Stimulated activated CD4-positive, alpha-beta T cell treated with anti-CD3 and anti-CD28 coated beads, Interleukin-15, amount 100 ng/mL, for 48 hours (primary cell): ENCODE measurements around the gene ADAMTS16.

Source experiments
- DNase-seq, 2 donors: peaks; one replicate each; pipeline ENCODE4 v3.0.0-alpha.2; 2020; ENCODE audit warnings: low read depth in 2 of 2

Gene ADAMTS16

DNA sequence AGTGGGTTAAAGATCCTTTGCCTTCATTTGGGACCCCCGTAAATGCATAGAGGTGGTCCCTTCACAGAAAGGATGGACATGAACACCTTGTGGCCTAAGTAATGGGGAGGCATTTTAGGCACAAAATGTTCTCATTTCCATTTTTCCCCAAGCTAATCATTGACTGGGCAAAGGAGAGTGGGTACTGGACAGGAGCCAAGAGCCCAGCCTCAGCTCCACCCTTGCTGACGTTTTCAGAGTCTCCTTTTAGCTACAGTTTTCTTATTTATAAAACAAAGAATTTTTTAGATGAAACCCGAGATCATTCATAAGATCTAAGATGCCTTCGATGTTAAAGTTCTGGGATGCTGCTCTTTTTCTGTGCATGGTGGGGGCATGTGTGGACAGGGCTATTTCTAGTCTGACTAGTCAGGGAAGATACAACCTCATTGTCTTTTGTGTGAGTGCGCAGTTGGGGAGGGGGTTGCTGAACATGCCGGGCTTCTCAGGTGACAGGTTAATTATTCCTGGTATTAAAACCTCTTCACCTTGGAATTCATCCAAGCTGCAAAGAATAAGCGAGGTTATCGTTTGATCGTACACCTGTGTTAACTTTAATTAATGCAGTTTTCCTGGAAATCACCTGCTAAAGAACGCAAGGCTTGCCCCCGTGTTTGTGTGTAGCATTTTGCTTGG, 48.4 kb downstream of the ADAMTS16 start:
- DNase-seq = no peak

DNA sequence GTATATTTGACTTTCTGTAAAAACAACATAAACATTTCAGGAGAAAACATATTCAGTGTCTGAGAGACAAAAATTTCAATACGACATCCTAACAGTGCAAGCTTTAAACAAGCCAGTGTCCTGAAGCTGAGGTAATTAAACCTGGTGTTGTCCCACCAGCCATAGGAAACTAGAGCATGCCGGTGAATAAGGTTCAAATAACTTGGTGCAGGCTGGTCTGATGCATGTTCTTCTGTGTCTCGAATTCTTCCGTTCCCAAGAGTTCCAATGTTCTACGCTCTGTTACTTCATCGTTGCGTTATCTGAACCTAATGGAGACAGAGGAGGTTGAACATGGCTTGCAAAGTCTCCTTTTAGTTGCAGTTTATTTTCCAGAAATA, 48.9 kb downstream of the ADAMTS16 start:
- DNase-seq = no peak

DNA sequence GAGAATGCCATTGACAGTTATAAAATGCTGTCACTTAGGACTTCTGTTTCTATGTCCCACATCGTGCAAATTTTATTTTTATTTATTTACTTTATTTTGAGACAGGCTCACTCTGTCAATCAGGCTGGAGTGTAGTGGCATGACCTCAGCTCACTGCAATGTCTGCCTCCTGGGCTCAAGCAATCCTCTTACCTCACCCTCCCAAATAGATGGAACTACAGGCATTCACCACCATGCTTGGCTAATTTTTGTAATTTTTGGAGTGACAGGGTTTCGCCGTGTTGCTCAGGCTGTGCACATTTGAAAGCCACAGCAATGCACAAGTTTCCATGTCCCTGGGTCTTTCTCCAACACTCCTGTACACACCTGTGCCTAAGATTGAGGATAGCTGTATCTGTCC, 51.8 kb downstream of the ADAMTS16 start:
- DNase-seq = no peak

DNA sequence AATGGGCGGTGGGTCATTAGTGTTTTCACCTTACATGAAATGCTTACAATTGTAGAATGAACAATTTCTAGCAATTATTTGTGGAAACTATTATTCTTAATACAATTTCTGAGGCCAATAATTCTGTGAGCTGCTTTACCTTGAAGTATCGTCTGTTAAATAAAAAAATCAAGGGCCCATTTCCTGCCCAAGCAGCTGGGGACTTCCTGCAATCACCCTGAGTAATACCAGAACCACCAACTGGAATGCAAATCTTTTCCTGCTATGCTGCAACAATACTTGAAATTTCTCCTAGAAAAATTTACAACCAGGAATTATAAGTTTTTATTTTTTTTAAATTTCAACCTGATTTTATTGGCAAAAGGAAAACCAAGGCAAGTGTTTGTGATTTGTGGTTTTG, 52.6 kb downstream of the ADAMTS16 start:
- DNase-seq = no peak

DNA sequence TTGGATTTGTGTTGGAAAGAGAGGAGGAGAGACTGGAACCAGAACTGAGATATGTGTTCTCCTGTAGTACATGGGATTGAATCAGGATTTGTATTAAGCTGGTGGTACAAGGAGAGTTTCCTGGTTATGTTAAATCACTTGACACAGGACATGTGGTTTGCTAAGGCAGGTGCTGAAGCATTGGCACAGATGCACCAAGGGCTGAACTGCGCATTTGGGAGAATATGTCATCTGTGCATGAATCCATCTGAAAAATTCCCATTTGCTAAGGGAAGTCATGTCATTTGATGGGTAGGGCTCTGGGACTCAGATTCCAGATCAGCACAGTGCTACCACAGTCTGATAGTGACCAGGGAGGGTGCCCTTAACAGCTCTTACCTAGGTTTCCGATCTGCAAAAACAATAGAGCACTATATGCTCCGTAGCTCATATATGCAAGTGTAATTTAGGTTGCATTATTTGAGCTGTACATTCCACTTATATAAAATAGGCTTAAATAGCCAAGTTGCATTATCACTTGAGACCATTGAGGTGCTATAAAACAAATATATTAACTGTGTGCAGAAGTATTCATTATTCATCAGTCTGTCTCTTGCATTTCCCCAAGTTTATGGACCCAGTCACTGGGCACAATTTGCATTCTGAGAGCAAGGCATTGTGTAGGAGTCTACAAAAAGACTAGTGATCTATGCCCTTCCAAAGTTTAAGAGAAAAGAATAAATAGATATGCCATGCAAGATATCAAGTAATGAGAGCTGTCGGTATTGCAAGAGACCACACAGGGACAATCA, 55.2 kb downstream of the ADAMTS16 start:
- no peak for DNase-seq

DNA sequence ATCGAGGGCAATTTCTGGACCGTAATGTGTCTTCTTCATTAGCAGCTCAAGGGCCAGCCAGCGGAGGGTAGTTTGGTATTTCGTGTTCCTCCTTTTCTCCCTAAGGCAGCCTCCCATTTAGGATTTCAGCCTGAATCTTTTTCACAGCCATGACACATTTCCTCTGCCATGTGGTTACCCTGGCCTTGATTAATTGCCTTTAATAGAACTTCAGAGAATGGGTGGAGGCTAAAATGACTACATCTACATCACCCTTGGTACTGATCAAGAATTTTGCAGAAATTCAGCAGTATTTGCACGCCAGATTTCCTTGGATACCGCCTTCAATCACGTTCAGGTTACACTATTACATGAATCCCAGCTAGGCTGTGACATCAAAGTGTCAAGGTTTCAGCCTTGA, 58.0 kb downstream of the ADAMTS16 start:
- no peak for DNase-seq

DNA sequence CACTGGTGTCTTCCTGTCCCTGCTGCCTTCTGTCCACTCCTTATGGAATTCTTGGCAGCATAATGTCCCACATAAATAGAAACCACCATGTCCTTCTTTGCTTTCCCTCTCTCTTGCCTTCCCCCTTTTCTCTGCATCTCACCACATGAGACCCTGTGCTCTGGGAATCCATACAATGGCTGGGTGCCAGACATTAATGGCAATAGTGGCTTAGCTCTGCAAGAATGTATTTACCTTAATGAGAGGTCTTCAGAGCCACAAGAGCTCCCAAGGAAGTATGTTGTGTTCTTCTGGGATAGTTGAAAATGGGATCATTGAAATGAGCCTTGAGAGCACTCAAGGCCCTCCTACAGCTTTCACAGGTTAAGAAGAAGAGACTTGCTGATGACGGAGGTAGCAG, 58.7 kb downstream of the ADAMTS16 start:
- DNase-seq = no peak

DNA sequence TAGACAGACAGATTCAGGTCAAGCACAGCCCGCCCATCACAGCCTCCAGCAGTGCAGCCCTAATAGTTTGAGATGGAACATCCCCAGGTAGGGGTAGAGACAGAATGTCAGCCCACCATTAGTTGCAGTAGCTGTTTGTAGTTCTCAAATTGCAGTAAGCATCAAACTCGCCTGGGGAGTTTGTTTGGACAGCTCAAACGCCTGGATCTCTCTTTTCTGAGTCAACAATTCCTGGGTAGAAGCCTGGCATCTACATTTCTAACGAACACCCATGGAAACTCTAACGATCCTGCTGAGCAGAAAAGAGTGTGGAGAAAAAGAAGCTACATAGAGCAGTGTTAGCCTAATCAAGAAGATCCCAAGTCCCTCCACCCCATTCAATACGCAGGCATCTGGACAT, 59.4 kb downstream of the ADAMTS16 start:
- DNase-seq = no peak

DNA sequence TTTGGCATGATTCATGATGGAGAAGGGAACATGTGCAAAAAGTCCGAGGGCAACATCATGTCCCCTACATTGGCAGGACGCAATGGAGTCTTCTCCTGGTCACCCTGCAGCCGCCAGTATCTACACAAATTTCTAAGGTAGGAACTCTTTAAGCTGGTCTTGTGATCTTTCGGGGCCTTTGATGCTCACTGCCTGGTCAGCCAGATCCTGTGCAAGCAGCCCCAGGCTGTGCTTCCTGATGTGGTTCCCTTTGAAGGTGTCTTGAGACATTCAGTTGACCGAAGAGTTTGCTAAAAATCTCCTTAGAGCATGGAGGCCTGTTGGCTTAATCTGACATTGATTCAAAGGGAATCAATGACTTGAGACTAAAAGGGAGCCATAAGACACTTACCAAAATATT, 60.0 kb downstream of the ADAMTS16 start:
- no peak for DNase-seq

DNA sequence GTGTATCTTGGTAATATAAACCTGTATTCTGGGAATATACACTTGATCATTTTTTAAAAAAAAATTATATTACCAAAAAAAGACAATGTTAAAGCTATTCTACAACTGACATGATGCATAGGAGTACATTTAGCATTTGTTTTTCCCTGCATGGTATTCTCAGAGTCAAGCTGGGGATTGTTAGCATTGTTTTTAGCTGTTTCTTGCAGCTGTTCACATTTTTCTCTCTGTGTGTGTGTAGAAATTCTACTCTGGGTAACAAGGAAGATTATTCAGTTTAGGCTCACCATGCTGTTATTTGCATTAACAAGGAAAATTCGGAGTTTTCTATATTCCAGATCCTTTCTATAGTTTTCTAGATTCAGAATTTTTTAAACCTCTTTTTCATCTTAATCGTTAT, 62.2 kb downstream of the ADAMTS16 start:
- no peak for DNase-seq

DNA sequence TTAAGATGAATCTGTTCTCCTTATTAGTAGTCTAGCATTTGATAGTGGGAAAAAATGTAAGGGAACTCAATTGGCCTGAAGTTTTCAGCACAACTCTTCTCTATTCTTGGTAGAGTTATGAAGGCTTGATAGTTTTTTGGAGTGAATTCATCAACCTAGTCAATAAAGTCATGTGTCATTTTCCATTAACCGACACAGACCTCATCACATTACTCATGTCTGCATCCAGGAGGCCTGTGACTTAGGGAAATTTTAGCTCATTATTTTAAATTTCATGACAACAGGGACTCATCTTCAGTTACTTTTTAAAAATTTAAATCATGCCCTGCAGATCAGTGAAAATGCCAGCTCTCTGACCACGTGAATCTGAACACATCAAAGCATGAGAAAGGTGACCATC, 63.3 kb downstream of the ADAMTS16 start:
- no peak for DNase-seq

DNA sequence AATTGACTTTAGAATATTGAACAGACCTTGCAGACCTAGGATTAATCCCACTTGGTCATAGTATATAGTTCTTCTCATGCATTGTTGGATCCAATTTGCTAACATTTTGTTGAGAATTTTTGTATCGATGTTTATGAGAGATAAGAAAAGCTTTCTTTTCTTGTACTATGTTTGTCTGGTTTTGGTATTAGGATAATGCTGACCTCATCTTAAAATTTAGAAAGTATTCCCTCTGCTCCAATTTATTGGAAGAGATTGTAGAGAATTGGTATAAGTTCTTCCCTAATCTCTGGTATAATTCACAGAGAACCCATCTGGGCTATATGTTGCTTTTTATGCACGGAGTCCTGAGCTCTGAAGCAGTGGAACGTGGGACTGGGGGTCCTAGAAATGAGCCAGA, 67.7 kb downstream of the ADAMTS16 start:
- DNase-seq = no peak

DNA sequence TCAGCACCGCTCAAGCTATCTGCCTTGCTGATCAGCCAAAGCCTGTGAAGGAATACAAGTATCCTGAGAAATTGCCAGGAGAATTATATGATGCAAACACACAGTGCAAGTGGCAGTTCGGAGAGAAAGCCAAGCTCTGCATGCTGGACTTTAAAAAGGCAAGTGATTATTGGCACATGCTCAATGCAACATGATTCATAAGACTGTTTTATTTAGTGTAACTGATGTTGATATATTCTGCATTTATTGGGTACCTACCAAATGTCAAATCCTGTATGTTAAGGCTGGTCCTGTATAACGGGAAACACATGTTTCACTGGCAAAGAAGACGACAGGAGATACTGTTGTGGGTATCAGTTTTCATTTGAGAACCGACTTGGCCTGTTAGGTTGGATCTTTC, 69.0 kb downstream of the ADAMTS16 start:
- DNase-seq = no peak

DNA sequence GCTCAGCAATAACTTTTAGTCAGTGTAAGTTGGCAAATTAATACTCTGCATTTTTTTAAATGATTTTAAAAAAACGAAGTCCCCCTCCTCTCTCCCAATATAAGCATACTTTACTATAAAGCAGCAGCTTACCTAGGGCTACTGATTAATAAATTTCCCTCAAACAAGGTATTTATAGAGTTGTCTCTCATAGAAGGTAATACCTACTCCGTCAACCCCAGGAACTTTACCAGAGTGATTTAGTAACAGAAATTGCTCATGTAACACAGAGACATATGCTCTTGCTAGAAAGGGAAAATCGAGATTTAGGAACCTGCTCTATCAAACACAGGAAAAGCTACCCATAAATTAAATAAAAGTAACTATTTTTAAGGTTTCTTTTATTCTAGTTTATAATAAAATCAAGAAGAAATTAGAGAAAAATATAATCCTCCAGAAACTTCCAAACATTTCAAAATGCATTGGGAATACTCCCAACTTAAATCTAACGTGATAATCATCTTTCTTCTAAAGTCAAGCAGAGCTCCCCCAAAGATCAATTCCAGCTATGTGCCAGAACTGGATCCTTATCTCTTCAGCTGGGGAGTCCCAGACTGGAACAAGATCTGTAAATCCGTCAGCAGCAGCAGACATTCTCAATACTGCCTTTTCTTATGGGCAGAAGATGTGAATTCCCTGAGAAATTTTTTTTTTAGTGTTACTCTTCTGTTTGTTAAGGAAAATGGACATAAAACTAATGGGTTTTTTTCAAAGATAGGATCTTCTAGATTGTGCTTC, 69.6 kb downstream of the ADAMTS16 start:
- no peak for DNase-seq

DNA sequence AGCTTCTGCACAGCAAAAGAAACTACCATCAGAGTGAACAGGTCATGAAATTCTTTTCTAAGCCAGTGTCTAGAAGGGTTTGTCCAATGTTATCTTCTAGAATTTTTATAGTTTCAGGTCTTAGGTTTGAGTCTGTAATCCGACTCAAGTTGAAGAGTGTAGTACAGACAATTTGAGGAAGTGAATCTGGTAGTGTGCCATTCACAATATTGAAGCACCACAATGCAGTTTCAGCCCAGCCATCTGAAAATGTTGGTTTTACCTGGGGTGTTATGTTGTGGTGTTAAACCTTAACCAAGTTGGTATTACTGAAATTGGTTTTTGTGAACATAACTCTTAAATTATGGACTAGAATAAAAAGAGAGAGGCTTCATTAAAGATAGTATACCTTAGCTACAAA, 77.2 kb downstream of the ADAMTS16 start:
- DNase-seq = no peak

DNA sequence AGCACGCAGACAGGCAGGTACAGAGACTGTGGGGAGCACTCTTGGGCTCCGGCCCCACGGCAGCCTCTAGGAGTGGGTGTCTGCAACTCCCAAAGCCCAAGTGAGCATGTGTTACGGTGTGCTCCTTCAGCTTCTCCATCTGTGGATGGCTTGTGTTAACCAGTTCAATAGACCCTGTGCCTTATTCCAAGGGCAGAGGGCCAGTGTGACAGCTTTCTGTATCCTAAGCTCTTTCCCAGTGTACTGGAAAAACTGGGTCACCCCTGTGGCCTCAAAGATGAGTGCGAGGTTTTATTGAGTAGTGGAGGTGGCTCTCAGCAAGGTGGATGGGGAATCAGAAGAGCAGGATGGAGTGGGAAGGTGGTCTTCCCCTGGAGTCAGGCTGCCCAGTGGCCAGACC, 78.3 kb downstream of the ADAMTS16 start:
- DNase-seq = no peak

DNA sequence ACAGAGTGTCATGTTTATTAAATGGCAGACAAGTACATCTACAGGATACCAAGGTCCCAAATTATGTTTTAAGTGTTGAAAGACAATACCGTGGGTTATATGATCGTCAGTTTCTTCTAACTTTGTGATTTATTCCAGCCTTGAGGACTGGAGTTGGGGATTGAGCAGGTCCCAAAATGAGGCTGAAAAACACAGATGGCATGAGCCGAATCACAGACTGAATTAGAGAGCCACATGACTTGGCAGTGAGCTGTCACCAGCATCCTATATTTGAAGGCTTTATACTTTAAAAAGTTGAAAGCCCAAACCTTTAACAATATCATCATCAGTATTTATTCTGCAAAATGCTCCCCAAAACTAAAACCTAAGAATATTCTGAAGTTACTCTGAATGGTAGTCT, 79.4 kb downstream of the ADAMTS16 start:
- DNase-seq = no peak

DNA sequence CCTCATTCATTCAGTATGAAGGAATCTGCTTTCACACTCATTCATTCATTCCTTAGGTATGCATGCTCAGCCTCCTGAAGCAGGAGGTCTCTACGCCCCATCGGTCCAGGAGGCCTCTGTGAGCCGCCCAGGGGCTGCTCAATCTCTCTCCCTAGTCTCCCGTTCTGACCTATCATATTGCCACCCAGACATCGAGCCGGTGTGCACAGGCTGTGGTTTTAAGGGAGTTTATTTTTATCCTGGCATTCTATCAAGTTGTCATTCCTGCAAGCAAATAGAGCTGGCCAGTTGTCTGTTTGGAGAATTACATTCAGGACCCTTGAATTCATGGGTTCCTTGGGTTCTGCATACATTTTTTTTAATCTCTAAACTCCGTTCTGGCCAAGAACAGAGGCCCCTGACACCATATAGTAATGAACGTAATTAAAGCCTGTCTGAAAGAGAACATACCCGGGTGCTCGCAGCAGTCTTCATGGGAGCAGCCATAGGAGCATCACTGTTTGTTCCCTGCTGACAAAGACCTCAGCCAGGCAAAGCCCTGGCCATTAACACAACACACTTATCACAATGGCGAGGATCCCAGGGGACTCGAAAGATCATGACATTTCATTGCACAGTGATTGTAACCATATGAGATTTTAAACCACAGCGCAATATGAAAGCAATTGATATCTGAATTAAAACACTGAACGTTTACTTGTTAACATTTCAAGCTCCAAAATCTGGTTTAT, 80.9 kb downstream of the ADAMTS16 start:
- no peak for DNase-seq

DNA sequence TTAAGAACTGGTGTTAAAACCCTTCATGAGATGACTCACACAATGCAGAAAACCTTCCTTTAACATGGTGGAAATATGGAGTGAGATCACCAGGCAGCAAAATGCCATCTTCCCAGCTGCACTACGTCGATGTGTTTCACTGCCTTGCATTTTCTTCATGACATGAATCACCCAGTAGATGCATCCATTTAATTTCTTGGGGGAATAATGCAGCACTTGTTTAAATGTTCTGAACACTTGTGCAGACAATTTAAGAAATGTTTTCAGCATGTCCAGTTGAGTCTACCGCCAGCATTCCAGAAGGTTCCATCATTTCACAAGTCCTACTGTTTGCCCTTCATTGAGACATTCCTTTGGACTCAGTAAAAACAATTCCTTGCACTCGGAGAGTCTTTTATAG, 81.6 kb downstream of the ADAMTS16 start:
- no peak for DNase-seq

DNA sequence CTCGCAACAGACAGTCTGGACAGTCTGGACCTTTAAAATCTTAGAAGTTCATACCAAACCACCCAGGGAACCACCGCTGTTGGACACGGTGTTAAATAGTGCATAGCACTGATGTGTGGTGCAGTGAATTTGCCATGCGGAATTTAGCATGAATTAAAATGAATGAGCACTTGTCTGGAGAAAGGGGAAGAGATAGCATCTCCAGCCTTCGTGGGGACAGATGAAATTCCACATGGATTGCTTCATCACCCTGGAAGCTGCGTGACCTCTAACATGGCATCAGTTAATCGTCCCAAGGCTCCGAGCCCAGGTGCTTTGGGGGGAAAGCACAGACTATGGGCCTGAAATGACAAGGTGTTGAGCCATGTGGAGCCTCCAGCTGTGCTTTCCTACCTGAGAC, 91.4 kb downstream of the ADAMTS16 start:
- no peak for DNase-seq

DNA sequence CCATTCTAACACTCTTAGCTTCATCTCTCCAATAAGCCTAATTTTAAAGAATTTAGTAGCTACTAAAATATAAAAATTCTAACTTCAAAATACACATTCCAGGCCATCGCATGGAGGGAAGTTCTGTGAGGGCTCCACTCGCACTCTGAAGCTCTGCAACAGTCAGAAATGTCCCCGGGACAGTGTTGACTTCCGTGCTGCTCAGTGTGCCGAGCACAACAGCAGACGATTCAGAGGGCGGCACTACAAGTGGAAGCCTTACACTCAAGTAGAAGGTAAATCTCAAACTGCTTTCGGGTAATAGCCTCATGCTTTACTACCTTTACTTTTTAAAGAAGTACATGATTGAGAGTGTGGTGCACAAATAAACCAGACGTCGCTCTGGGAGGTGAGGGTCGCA, 94.8 kb downstream of the ADAMTS16 start:
- DNase-seq = no peak

DNA sequence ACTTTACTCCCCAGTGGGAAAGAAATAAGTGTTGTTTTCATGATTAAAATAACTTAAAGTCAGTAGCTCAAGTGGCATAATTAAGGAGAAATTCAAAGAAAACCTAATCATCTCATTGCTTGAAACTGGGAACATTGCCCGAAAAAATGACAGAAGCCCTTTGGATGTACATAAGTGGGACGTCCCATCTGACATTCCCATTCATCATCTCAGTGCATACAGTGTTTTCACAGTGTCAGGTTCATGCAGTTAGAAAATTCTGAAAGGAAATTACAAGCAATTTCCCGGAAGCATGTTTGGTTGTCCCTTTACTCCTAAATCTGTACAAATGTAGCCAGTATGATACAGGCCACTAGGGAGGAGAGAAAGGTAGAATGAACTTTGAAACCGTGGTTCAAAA, 95.6 kb downstream of the ADAMTS16 start:
- DNase-seq = no peak
